PC-3 (cell line): Measurements from ENCODE around the gene TGFBR3L.

Source experiments
- CTCF ChIP-seq: fragments of 300-600 bp; sonication (generic); conservative IDR thresholded peaks from 2 replicates; pipeline ENCODE4 v1.5.1; 2017; ENCODE audit warnings: antibody characterized with exemption, low read depth, mild to moderate bottlenecking, low read length
- EZH2 ChIP-seq: fragments of 300-600 bp; sonication (generic); IDR thresholded peaks from one replicate; pipeline ENCODE4 v1.6.1; 2017; ENCODE audit warnings: antibody characterized with exemption, mild to moderate bottlenecking, low read length; ENCODE audit not compliant: unreplicated experiment
- EZH2phosphoT487 ChIP-seq: fragments of 300-600 bp; sonication (generic); IDR thresholded peaks from 2 replicates; pipeline ENCODE4 v1.6.1; 2018; ENCODE audit warnings: mild to moderate bottlenecking, antibody characterized with exemption, low read length, borderline replicate concordance

- TF ChIP-seq CTCF (no peak), EZH2phosphoT487 (no peak), EZH2 (no peak)
Observed at GRCh38 chr19:7874076-7874896, 40.3 kb upstream of the TGFBR3L start, which contains the start of gene PRR36.
